Measurements from ENCODE around the gene ZBTB49.

The ZBTB49 gene

DNA sequence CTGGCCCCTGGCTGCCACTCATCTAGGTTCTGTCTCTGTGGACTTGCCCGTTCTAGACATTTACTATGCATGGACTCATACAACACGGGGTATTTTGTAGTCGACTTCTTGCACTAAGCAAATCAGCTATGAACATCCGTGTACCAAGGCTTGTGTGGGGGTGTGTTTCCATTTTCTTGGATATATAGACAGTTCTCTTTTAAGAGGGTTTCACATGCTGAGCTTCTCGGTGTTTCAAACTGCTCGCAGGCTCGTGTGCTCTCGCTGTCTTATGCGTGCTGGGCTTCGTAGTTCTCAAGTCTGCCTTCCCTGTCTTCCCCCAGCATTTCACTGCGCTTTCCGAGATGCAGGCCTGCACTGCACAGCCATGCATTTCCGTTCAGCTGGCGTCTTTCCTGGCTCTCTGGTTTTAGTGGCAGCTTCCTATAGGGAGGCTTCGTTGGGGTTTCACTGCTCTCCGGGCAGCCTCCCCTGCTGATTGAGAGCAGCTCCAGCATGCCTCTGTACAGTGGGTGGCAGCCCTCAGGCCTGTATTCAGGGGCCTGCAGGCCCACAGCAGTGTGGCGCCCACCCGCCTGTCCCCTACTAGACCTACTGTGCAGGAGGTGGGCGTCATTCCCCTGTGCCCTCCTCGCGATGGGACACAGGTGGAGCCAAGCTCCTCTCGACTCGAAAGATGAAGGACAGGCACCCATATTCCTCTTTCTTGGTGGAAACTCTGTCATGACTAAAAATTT, 27.6 kb downstream of the ZBTB49 start:
- H3K4me3 Mint-ChIP-seq: no peak overlapping the region
- H3K27ac Mint-ChIP-seq (ENCODE audit: low read depth): no peak overlapping the region
- H3K27me3 Mint-ChIP-seq: no peaks in the 10 kb centered on the region
- no peaks in the 10 kb centered on the region for H3K9me3 Mint-ChIP-seq
- no peaks in the 10 kb centered on the region for H3K4me1 Mint-ChIP-seq
- no peak for DNase-seq (ENCODE audit: low spot score in 2 of 2)
- H3K36me3 Mint-ChIP-seq (ENCODE audit: insufficient read depth): peaks cover 36% of the 10 kb centered on the region
- ATAC-seq (replicated peaks; ENCODE audit: extremely low read depth, poor library complexity, severe bottlenecking): no peak

- ATAC-seq (replicated peaks; ENCODE audit: extremely low read depth, poor library complexity, severe bottlenecking): no peak
- H3K4me3 Mint-ChIP-seq: no peak overlapping the region
Measured at GRCh38 chr4:4320528-4320927, 30.5 kb downstream of the ZBTB49 start.

GRCh38 chr4:4320951-4321714, 31.1 kb downstream of the ZBTB49 start:
- DNase-seq (ENCODE audit: low spot score in 2 of 2) (no peak), ATAC-seq (replicated peaks; ENCODE audit: extremely low read depth, poor library complexity, severe bottlenecking) (no peak)
- Mint-ChIP-seq H3K36me3 (ENCODE audit: insufficient read depth) (peaks cover 27% of the 10 kb centered on the region), H3K9me3 (no peaks in the 10 kb centered on the region), H3K4me3 (no peak overlapping the region), H3K27me3 (no peaks in the 10 kb centered on the region), H3K4me1 (no peaks in the 10 kb centered on the region), H3K27ac (ENCODE audit: low read depth) (no peak overlapping the region)

More at GRCh38 chr4:4320528-4320927, 30.5 kb downstream of the ZBTB49 start:
- Mint-ChIP-seq H3K27me3 (no peaks in the 10 kb centered on the region), H3K9me3 (no peaks in the 10 kb centered on the region), H3K27ac (ENCODE audit: low read depth) (no peak overlapping the region), H3K4me1 (no peaks in the 10 kb centered on the region), H3K36me3 (ENCODE audit: insufficient read depth) (peaks cover 29% of the 10 kb centered on the region)
- no peak for DNase-seq (ENCODE audit: low spot score in 2 of 2)

DNA sequence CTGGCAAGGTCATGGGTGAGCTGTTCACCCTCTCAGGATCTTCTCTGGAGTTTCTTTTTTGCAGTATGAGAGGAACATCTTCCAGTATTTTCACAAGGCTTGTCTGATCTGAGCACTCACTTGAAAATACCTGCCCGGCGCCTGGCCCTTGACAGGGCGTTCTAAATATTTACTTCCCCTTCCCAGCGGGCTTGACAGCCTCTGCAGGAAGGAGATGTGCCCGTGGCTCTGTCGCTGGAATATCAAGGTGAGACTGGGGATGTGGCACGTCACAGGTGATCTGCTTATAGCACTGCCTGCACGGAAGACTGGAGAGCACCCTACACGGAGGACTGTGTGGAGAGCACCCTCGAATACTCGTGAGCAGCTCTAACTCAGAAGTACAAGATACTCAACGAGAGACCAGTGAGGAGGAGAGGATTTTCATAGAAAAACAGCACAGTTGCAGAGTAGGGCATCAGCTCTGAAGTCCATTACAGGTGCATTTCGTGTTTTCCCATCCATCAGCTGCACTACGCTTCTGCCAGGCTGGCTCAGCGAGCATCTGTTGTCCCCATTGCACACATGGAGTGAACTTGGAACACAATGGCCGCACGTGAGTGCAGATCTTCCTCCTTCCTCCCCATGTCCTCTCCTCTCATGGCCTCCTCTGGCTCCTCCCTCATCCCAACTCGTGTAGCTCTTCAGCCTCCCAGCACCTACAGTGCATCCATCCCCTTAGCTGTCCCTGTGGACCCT, 32.1 kb downstream of the ZBTB49 start:
- no peak overlapping the region for H3K4me3 Mint-ChIP-seq
- peak overlapping the region; percentile 12 for H3K27ac Mint-ChIP-seq (ENCODE audit: low read depth)
- ATAC-seq (replicated peaks; ENCODE audit: extremely low read depth, poor library complexity, severe bottlenecking): no peak

GRCh38 chr4:4323705-4324534, 33.9 kb downstream of the ZBTB49 start:
- H3K36me3 Mint-ChIP-seq (ENCODE audit: insufficient read depth): peaks cover 21% of the 10 kb centered on the region
- H3K4me1 Mint-ChIP-seq: no peaks in the 10 kb centered on the region
- ATAC-seq (replicated peaks; ENCODE audit: extremely low read depth, poor library complexity, severe bottlenecking): no peak
- H3K4me3 Mint-ChIP-seq: no peak overlapping the region
- no peaks in the 10 kb centered on the region for H3K9me3 Mint-ChIP-seq
- peak overlapping the region; percentile 3 for H3K27ac Mint-ChIP-seq (ENCODE audit: low read depth)
- no peak for DNase-seq (ENCODE audit: low spot score in 2 of 2)
- H3K27me3 Mint-ChIP-seq: no peaks in the 10 kb centered on the region

More for the DNA sequence above, 32.1 kb downstream of the ZBTB49 start:
- peaks cover 21% of the 10 kb centered on the region for H3K36me3 Mint-ChIP-seq (ENCODE audit: insufficient read depth)
- H3K27me3 Mint-ChIP-seq: no peaks in the 10 kb centered on the region
- no peaks in the 10 kb centered on the region for H3K9me3 Mint-ChIP-seq
- no peaks in the 10 kb centered on the region for H3K4me1 Mint-ChIP-seq
- DNase-seq (ENCODE audit: low spot score in 2 of 2): no peak

DNA sequence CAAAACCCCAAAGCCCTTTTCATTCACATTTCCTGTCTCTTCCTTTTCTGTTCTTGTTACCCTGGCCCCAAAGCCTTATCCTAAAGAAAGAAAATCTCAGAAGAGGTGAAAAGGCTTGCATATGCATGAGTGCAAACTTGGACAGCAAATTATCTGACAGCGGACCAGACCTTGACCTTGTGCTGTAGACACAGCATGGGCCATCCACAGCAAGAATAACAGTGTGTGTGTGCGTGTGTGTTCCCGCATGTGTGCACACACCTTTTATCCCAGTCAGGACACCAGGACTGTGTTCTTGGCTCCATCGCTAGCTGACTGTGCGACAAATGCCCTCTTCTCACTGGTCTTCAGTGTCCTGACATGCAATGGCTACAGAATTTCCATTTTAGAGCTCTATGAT, 35.3 kb downstream of the ZBTB49 start:
- DNase-seq (ENCODE audit: low spot score in 2 of 2): no peak
- Mint-ChIP-seq H3K27ac (ENCODE audit: low read depth) (no peak overlapping the region), H3K36me3 (ENCODE audit: insufficient read depth) (peaks cover 16% of the 10 kb centered on the region), H3K4me3 (no peak overlapping the region), H3K4me1 (no peaks in the 10 kb centered on the region), H3K9me3 (no peaks in the 10 kb centered on the region), H3K27me3 (no peaks in the 10 kb centered on the region)
- no peak for ATAC-seq (replicated peaks; ENCODE audit: extremely low read depth, poor library complexity, severe bottlenecking)

- Mint-ChIP-seq H3K27me3 (no peaks in the 10 kb centered on the region), H3K9me3 (no peaks in the 10 kb centered on the region), H3K27ac (ENCODE audit: low read depth) (no peak overlapping the region), H3K36me3 (ENCODE audit: insufficient read depth) (peaks cover 14% of the 10 kb centered on the region), H3K4me3 (no peak overlapping the region), H3K4me1 (no peaks in the 10 kb centered on the region)
- DNase-seq (ENCODE audit: low spot score in 2 of 2) (no peak), ATAC-seq (replicated peaks; ENCODE audit: extremely low read depth, poor library complexity, severe bottlenecking) (no peak)
Measured at GRCh38 chr4:4326166-4326565, 36.1 kb downstream of the ZBTB49 start.

- ATAC-seq (replicated peaks; ENCODE audit: extremely low read depth, poor library complexity, severe bottlenecking): no peak
- DNase-seq (ENCODE audit: low spot score in 2 of 2): no peak
- Mint-ChIP-seq H3K9me3 (no peaks in the 10 kb centered on the region), H3K27ac (ENCODE audit: low read depth) (no peak overlapping the region), H3K27me3 (no peaks in the 10 kb centered on the region), H3K36me3 (ENCODE audit: insufficient read depth) (peaks cover 9% of the 10 kb centered on the region), H3K4me3 (no peak overlapping the region), H3K4me1 (no peaks in the 10 kb centered on the region)
Measured at GRCh38 chr4:4327652-4328121, 37.6 kb downstream of the ZBTB49 start.

DNA sequence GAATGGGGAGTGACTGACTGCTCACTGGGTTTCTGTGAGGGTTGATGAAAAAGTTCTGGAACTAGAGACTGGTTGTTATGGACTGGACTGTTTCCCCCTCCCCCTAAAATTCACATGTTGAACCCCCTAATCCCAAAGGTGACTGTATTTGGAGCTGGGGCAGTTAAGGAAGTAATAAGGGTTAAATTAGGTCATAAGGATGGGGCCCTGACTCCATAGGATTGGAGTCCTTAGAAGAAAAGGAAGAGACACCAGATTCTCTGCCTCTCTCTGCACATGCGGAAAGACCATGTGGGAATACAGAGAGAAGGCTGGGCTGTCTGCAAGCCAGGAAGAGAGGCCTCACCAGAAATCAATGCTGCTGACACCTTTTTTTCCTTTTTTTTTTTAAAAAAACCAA, 38.2 kb downstream of the ZBTB49 start:
- no peaks in the 10 kb centered on the region for H3K4me1 Mint-ChIP-seq
- peaks cover 9% of the 10 kb centered on the region for H3K36me3 Mint-ChIP-seq (ENCODE audit: insufficient read depth)
- no peak for ATAC-seq (replicated peaks; ENCODE audit: extremely low read depth, poor library complexity, severe bottlenecking)
- H3K27ac Mint-ChIP-seq (ENCODE audit: low read depth): no peak overlapping the region
- H3K9me3 Mint-ChIP-seq: no peaks in the 10 kb centered on the region
- DNase-seq (ENCODE audit: low spot score in 2 of 2): no peak
- H3K27me3 Mint-ChIP-seq: no peaks in the 10 kb centered on the region
- no peak overlapping the region for H3K4me3 Mint-ChIP-seq

- no peaks in the 10 kb centered on the region for H3K27me3 Mint-ChIP-seq
- no peak for ATAC-seq (replicated peaks; ENCODE audit: extremely low read depth, poor library complexity, severe bottlenecking)
- H3K4me1 Mint-ChIP-seq: no peaks in the 10 kb centered on the region
Measured at GRCh38 chr4:4328840-4329239, 38.8 kb downstream of the ZBTB49 start.

DNA sequence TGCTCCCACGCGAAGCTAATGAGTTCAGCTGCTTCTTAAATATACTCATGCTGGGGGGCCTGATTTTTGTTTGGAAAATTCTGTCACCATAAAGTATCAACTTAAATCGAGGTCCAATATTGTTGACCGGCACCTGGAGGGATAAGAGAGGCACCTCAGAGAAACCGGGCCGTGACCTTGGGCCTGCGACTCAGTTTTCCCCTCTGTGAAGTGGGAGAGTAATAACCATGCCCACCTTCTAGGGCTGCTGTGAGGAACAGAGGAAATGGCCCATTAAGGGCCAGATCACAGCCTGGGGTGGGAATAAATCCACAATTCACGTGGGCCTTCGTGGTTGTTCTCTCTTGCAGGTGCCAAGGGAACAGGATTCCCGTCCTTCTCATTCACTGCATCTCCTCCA, 39.4 kb downstream of the ZBTB49 start:
- Mint-ChIP-seq H3K4me1 (peaks cover 1% of the 10 kb centered on the region), H3K9me3 (no peaks in the 10 kb centered on the region), H3K4me3 (no peak overlapping the region), H3K27ac (ENCODE audit: low read depth) (no peak overlapping the region), H3K36me3 (ENCODE audit: insufficient read depth) (peaks cover 6% of the 10 kb centered on the region), H3K27me3 (no peaks in the 10 kb centered on the region)
- DNase-seq (ENCODE audit: low spot score in 2 of 2): no peak
- no peak for ATAC-seq (replicated peaks; ENCODE audit: extremely low read depth, poor library complexity, severe bottlenecking)

More at GRCh38 chr4:4328840-4329239, 38.8 kb downstream of the ZBTB49 start:
- Mint-ChIP-seq H3K27ac (ENCODE audit: low read depth) (no peak overlapping the region), H3K36me3 (ENCODE audit: insufficient read depth) (peaks cover 8% of the 10 kb centered on the region), H3K9me3 (no peaks in the 10 kb centered on the region), H3K4me3 (no peak overlapping the region)
- no peak for DNase-seq (ENCODE audit: low spot score in 2 of 2)

- H3K9me3 Mint-ChIP-seq: no peaks in the 10 kb centered on the region
- no peaks in the 10 kb centered on the region for H3K27me3 Mint-ChIP-seq
- ATAC-seq (replicated peaks; ENCODE audit: extremely low read depth, poor library complexity, severe bottlenecking) (no peak), DNase-seq (ENCODE audit: low spot score in 2 of 2) (no peak)
- H3K36me3 Mint-ChIP-seq (ENCODE audit: insufficient read depth): peaks cover 6% of the 10 kb centered on the region
- H3K4me3 Mint-ChIP-seq: no peak overlapping the region
- H3K4me1 Mint-ChIP-seq: peaks cover 10% of the 10 kb centered on the region
- H3K27ac Mint-ChIP-seq (ENCODE audit: low read depth): no peak overlapping the region
Measured at GRCh38 chr4:4330794-4331193, 40.7 kb downstream of the ZBTB49 start.
